Measurements from ENCODE around the gene MPL.

Gene MPL

GRCh38 chr1:43377831-43378230 lies 40.2 kb downstream of the MPL start:
- Histone ChIP-seq H3K36me3 (ENCODE audit: control insufficient read depth in 2 of 2, insufficient read depth in 1 of 2, low read length in 2 of 2) (peaks cover 3 to 20% of the 10 kb centered on the region in 2 experiments; a peak in 1 of 3 replicates), H3K4me3 (ENCODE audit: low read depth, low read length) (no peak overlapping the region), H3K9me3 (ENCODE audit: control insufficient read depth, insufficient read depth, low read depth, low read length) (no peaks in the 10 kb centered on the region), H3K4me1 (ENCODE audit: control insufficient read depth, insufficient read depth, low read length) (no peaks in the 10 kb centered on the region), H3K27ac (ENCODE audit: extremely low read depth, low read depth, low read length) (no peak overlapping the region)
- ChIA-PET POLR2A (interaction anchor here (1.7 to 3.1 kb wide), 3 partner anchors 10 to 19 kb away, joined by 7 to 9 read pairs (median 7); partner anchors contain the start of genes CDC20, ELOVL1, MED8 and SZT2), CTCF (no interaction called here)
- TF ChIP-seq ZNF610 (tag by site-specific recombination; IDR thresholded peaks at IDR 0.05; ENCODE audit: borderline replicate concordance), result no peak
- no peak for TF ChIP-seq ZNF449 (tag by site-specific recombination; IDR thresholded peaks at IDR 0.05)
- TF ChIP-seq ZNF175 (tag by site-specific recombination; IDR thresholded peaks at IDR 0.05), result no peak
- TF ChIP-seq ZNF692 (tag by site-specific recombination; IDR thresholded peaks at IDR 0.05), result no peak
- TF ChIP-seq ZNF529 (tag by site-specific recombination; IDR thresholded peaks at IDR 0.05; ENCODE audit: insufficient replicate concordance), result no peak
- TF ChIP-seq ZNF510 (tag by site-specific recombination; IDR thresholded peaks at IDR 0.05; ENCODE audit: insufficient replicate concordance), result no peak
- no peak for TF ChIP-seq ZNF214 (tag by site-specific recombination; IDR thresholded peaks at IDR 0.05; ENCODE audit: borderline replicate concordance)
- no peak for TF ChIP-seq ZNF785 (tag by site-specific recombination; IDR thresholded peaks at IDR 0.05)

- POLR2A ChIA-PET, result interaction anchor here (3.1 kb wide), 1 partner anchor 11 kb away, joined by 9 read pairs; the partner anchor contains the start of gene ELOVL1
- Histone ChIP-seq H3K9me3 (ENCODE audit: control insufficient read depth, insufficient read depth, low read depth, low read length) (no peaks in the 10 kb centered on the region), H3K4me1 (ENCODE audit: control insufficient read depth, insufficient read depth, low read length) (no peaks in the 10 kb centered on the region), H3K4me3 (ENCODE audit: low read depth, low read length) (no peak overlapping the region), H3K27ac (ENCODE audit: extremely low read depth, low read depth, low read length) (no peak overlapping the region), H3K36me3 (ENCODE audit: control insufficient read depth in 2 of 2, insufficient read depth in 1 of 2, low read length in 2 of 2) (peaks cover 4 to 37% of the 10 kb centered on the region in 2 experiments; a peak in 1 of 3 replicates)
- CTCF ChIA-PET, result interaction anchor here (0.6 to 1.2 kb wide), 2 partner anchors 142 to 281 kb away, joined by 3 read pairs; no protein-coding TSS in a partner anchor
- TF ChIP-seq ZNF302 (tag by site-specific recombination; IDR thresholded peaks at IDR 0.05; ENCODE audit: low read depth) (no peak), ZSCAN23 (tag by site-specific recombination; IDR thresholded peaks at IDR 0.05) (no peak), ZNF837 (tag by site-specific recombination; IDR thresholded peaks at IDR 0.05) (no peak), ZSCAN18 (tag by site-specific recombination; IDR thresholded peaks at IDR 0.05) (no peak), ZNF776 (tag by site-specific recombination; IDR thresholded peaks at IDR 0.05; ENCODE audit: borderline replicate concordance) (no peak)
Observed at GRCh38 chr1:43379476-43379875, 41.9 kb downstream of the MPL start.

GRCh38 chr1:43381612-43382011 lies 44.0 kb downstream of the MPL start:
- Histone ChIP-seq H3K4me1 (ENCODE audit: control insufficient read depth, insufficient read depth, low read length) (no peaks in the 10 kb centered on the region), H3K36me3 (ENCODE audit: control insufficient read depth in 2 of 2, insufficient read depth in 1 of 2, low read length in 2 of 2) (peaks cover 11 to 58% of the 10 kb centered on the region in 2 experiments; a peak in 2 of 3 replicates), H3K9me3 (ENCODE audit: control insufficient read depth, insufficient read depth, low read depth, low read length) (no peaks in the 10 kb centered on the region), H3K27ac (ENCODE audit: extremely low read depth, low read depth, low read length) (no peak overlapping the region), H3K4me3 (ENCODE audit: low read depth, low read length) (no peak overlapping the region)
- TF ChIP-seq REPIN1 (tag by site-specific recombination; IDR thresholded peaks at IDR 0.05; ENCODE audit: low read depth) (no peak), ZNF544 (tag by site-specific recombination; IDR thresholded peaks at IDR 0.05) (no peak), ZNF639 (tag by site-specific recombination; IDR thresholded peaks at IDR 0.05) (no peak), ZNF560 (tag by site-specific recombination; IDR thresholded peaks at IDR 0.05; ENCODE audit: borderline replicate concordance) (no peak), ZNF626 (tag by site-specific recombination; IDR thresholded peaks at IDR 0.05) (no peak), PRDM4 (tag by site-specific recombination; IDR thresholded peaks at IDR 0.05) (no peak)
- POLR2A ChIA-PET, result interaction anchor here (1.4 kb wide), 1 partner anchor 13 kb away, joined by 5 read pairs; the partner anchor contains the start of gene ELOVL1
- CTCF ChIA-PET, result no interaction called here

Measured in HEK293 (cell line).